Right lobe of liver (tissue), 6 donors: ENCODE data around the gene BTG2. TPM values are rescaled to one million over a fixed set of nuclear protein-coding genes. Genes with fewer than 3 reads are reported as not detected.

Source experiments
- ATAC-seq, 4 donors: fragments of 200-7000 bp; cut with Tn5 transposase; one replicate each; pipeline ENCODE4 v1.9.1; 2020; ENCODE audit warnings: mild to moderate bottlenecking in 4 of 4, moderate library complexity in 4 of 4
- DNase-seq, 3 donors: peaks; one replicate each; pipeline ENCODE4 v3.0.0-alpha.2; 2020
- H3K27ac ChIP-seq, 3 donors: fragments of 200-600 bp; one replicate each; pipeline ENCODE4 v1.8.0; 2022
- H3K27me3 ChIP-seq, 2 donors: fragments of 200-600 bp; one replicate each; pipeline ENCODE4 v1.8.0; 2022
- H3K36me3 ChIP-seq, 4 donors: fragments of 200-600 bp; sonication (generic) in 1 of 4; one replicate each; pipeline versions ENCODE4 v1.5.1 to v1.8.0; 2017 to 2022; ENCODE audit warnings: control low read depth in 1 of 4
- H3K4me1 ChIP-seq, 4 donors: fragments of 200-600 bp; sonication (generic) in 1 of 4; one replicate each; pipeline versions ENCODE4 v1.5.1 to v1.8.0; 2017 to 2022; ENCODE audit warnings: control low read depth in 1 of 4
- H3K4me3 ChIP-seq, 3 donors: fragments of 200-600 bp; one replicate each; pipeline ENCODE4 v1.8.0; 2022
- H3K9me3 ChIP-seq, 4 donors: fragments of 200-600 bp; sonication (generic) in 1 of 4; one replicate each; pipeline versions ENCODE4 v1.5.1 to v1.8.0; 2017 to 2022; ENCODE audit warnings: control low read depth in 1 of 4
- POLR2A ChIP-seq: fragments of 450-650 bp; IDR thresholded peaks from one replicate; pipeline ENCODE4 v1.6.1; 2017; ENCODE audit warnings: antibody characterized with exemption, mild to moderate bottlenecking
- WGBS: methylation state at CpG from one replicate; pipeline ENCODE4 v1.1.6; 2018; ENCODE audit warnings: low coverage, low lambda C conversion rate; ENCODE audit not compliant: insufficient coverage; ENCODE audit errors: missing lambda C conversion rate; 5-methylcytosine and 5-hydroxymethylcytosine counted together
- intact Hi-C, 2 donors: fragments of 100-400 bp; cut with DNase I; formaldehyde crosslinking; loops; one replicate each; pipeline versions ENCODE4 v1.11.2 to v1.14.1; 2022
- total RNA-seq, 6 experiments: library from RNA; depleted of rRNA in 2 of 6; stranded (reverse); fragments of >200 nt in 2 of 6; fragmentation: NEBNext Ultra II Directional in 3 of 6; extraction: Animal tissue kit (Norgen Biotek cat#: 25700) in 3 of 6; gene quantifications; one replicate each; pipeline versions ENCODE4 v1.1.0 to v1.2.4, GENCODE V29; 2016 to 2023
- TF ChIP-seq, protein P1 (sequence below), 4 donors: fragments of 200-600 bp in 3 of 4; fragments of 450-650 bp in 1 of 4; IDR thresholded peaks; one replicate each; pipeline versions ENCODE4 v1.5.1 to v1.8.0; 2016 to 2022; ENCODE audit warnings: antibody characterized with exemption in 4 of 4, mild to moderate bottlenecking in 2 of 4
- donor health status: DM: no; HTN: yes; CAD: no.
- donor health status: DM: no; HTN: no; CAD: no.
- donor health status: DM: no; HTN: no; CAD: no.
- donor health status: DM: no; HTN: yes; CAD: no.
- donor health status: DM: no; HTN: yes; CAD: no.

The BTG2 gene
- total RNA-seq, 6 experiments from 2014 or later, result 2.0 to 11.2 (median 5.4) TPM

DNA sequence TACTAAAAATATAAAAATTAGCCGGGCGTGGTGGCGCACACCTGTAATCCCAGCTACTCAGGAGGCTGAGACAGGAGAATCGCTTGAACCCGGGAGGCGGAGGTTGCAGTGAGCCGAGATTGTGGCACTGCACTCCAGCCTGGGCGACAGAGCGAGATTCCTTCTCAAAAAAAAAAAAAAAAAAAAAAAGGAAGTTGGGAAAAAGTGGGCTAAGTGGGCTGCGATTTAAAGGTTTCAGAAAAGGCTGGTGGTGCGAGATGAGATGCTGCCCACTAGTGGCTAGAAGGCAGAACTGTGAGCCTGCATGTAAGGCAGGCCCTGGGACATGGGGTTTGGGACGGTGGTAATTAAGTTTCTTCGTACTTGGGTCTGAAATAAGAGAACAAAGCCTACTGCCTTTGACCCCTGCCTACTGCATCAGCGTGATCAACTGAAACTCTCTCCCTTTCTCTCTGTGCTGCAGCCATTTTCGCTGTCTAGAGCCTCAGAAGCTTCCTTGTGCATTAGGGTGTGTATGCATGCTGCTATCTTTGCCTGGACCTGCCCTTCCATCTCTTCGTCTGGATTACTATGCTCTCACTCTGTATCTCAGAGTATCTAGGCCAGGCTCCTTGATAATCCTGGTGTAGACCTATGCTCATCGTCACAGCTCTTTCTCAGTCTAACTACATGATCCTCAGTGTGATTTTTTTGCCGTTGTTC is 33.2 kb downstream of the BTG2 start:
- 43% methylated on average over 15 of the region's 18 CpGs for whole genome bisulfite sequencing
- DNase-seq (peak in 1 of 3 donors; percentile 45), ATAC-seq (peak; percentile 53 to 61 (median 60))
- TF ChIP-seq, protein P1, sequence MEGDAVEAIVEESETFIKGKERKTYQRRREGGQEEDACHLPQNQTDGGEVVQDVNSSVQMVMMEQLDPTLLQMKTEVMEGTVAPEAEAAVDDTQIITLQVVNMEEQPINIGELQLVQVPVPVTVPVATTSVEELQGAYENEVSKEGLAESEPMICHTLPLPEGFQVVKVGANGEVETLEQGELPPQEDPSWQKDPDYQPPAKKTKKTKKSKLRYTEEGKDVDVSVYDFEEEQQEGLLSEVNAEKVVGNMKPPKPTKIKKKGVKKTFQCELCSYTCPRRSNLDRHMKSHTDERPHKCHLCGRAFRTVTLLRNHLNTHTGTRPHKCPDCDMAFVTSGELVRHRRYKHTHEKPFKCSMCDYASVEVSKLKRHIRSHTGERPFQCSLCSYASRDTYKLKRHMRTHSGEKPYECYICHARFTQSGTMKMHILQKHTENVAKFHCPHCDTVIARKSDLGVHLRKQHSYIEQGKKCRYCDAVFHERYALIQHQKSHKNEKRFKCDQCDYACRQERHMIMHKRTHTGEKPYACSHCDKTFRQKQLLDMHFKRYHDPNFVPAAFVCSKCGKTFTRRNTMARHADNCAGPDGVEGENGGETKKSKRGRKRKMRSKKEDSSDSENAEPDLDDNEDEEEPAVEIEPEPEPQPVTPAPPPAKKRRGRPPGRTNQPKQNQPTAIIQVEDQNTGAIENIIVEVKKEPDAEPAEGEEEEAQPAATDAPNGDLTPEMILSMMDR (IDR thresholded peaks at IDR 0.05), result peak; percentile 68 to 81 (median 76)
- no peak for TF ChIP-seq POLR2A
- H3K9me3 ChIP-seq, result no peaks in the 10 kb centered on the region
- H3K27ac ChIP-seq, result no peak overlapping the region
- intact Hi-C loops, result loop anchor here in 1 of 2 donors (5.0 kb wide), 1 partner anchor 66 kb away; no protein-coding TSS in a partner anchor
- peaks cover 0 to 18% (median 2%) of the 10 kb centered on the region in 4 donors for H3K4me1 ChIP-seq
- H3K4me3 ChIP-seq, result no peak overlapping the region
- H3K27me3 ChIP-seq, result no peaks in the 10 kb centered on the region
- H3K36me3 ChIP-seq, result no peaks in the 10 kb centered on the region

DNA sequence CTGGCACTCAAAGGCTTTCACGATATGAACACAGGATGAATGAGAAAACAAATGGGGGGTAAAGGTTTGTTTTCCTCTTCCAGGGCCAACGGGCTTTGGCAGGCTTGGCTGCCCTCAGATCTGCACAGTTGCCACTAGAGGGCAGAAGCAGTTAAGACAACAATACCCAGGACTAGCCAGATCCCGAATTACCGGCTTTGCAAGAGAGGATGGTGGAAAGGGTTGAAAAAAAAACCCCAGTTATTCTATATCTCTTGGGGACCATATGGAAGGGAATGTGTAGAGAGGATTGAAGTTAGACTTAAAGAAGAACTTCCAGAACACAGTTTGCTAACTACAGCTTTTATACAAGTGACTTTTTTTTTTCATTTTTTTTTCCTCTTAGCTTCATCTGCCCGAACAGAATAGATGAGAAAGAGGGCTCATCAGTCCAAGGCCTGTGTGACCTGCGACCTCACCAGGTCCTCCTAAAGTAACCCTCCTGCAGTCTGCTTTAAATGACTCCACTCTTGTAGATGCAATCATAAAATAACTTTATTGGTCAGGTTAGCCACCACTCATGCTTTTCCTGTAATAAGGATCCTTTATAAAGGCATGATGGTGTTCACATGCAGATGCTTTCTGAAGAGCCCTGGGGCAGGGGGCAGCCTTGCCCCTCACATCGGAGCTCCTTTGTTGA is 34.9 kb downstream of the BTG2 start:
- peak; percentile 62 to 83 (median 75) for DNase-seq
- peak; percentile 92 to 95 (median 94) for ATAC-seq
- no peak overlapping the region for H3K27ac ChIP-seq

DNA sequence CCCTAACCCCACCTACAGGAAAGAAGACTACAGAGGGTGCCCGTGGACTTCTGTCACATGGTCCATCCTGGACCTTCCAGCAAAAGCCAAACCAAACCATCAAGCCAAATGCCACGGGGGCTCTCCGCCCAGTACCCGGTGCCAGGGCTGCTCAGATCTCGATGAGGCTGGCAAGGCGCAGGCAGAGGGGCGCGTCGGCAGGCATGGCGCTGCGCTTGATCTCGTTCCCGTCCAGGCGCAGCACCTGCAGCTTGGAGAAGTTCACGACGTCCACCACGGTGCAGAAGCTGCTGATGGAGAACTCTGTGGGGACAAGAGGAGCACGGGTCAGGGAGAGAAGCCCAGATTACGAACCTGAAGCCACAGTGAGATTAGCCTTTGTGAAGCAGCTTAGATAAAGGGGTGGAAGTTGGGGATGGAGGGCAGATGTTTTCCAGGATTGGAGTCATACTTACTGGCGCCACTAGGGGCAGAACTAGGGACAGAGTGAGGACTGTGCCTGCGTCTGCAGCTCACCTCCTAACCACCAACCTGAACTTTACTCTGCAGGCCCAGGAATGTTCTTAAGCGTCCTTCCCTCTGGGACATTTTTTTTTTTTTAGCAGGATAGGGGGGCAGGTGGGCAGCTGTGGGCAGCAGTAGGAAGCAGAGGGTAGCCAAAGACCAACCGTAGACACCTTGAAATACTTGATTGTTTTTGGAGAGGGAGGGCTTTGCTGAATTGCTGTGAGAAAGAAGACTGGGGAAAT is 37.0 kb downstream of the BTG2 start:
- DNase-seq (peak in 2 of 3 donors; percentile 39 to 63), ATAC-seq (peak; percentile 76 to 81 (median 79))
- H3K9me3 ChIP-seq, result no peaks in the 10 kb centered on the region
- intact Hi-C loops, result loop anchor here in 1 of 2 donors (5.0 kb wide), 1 partner anchor 145 kb away; no protein-coding TSS in a partner anchor
- peaks cover 0 to 12% (median 2%) of the 10 kb centered on the region in 4 donors for H3K4me1 ChIP-seq
- H3K27me3 ChIP-seq, result no peaks in the 10 kb centered on the region
- no peak overlapping the region for H3K4me3 ChIP-seq
- 19% methylated on average over 15 of the region's 23 CpGs for WGBS
- H3K27ac ChIP-seq, result no peak overlapping the region
- no peaks in the 10 kb centered on the region for H3K36me3 ChIP-seq
- TF ChIP-seq, protein P1 (IDR thresholded peaks at IDR 0.05), result peak; percentile 53 to 74 (median 61)
- no peak for TF ChIP-seq POLR2A

More for the DNA sequence above, 34.9 kb downstream of the BTG2 start:
- Histone ChIP-seq H3K36me3 (no peaks in the 10 kb centered on the region), H3K4me3 (no peak overlapping the region), H3K9me3 (no peaks in the 10 kb centered on the region), H3K27me3 (no peaks in the 10 kb centered on the region), H3K4me1 (peaks cover 0 to 18% (median 2%) of the 10 kb centered on the region in 4 donors)
- 8% methylated on average over 7 of the region's 7 CpGs for WGBS
- intact Hi-C loops, result loop anchor here in 1 of 2 donors (5.0 kb wide), 1 partner anchor 147 kb away; no protein-coding TSS in a partner anchor
- TF ChIP-seq POLR2A, result no peak
- TF ChIP-seq, protein P1 (IDR thresholded peaks at IDR 0.05), result peak; percentile 86 to 95 (median 92)

DNA sequence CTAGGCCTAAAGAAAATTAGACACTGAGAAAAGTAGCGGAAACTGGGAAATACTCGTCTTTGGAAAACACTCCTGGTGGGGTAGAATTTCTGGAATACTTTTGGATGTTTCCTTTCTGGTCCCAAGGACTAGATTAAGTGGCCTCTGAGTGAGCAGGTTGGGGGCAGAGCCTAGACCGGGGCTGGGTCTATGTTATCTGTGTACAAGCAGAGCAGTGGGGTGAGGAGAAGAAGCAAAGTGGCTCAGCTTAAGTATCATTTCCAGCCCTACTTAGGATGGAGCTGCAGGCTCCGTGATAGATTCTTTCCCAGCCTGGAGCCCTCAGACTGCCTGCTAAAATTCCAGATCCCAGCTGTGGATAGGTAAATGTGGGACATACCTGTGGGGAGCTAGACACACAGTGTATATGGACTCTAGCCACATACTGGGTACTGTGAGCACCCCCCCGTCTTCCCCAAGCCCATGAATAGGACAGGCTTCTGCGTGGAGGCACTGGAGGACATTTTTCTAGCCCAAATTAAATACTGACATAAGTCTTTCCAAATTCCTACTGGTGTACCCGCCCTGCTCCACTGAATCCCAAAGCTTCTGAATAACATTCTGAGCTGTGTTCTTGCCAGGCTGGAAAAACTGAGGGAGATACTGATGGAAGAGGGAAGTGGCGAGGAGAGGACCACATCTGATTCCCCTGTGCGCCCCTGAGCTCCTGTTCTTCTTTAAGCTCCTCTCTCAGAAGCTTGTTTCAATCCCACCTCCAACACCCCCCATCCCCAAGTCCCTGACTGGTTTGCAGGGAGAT is 38.8 kb downstream of the BTG2 start:
- Histone ChIP-seq H3K9me3 (no peaks in the 10 kb centered on the region), H3K27me3 (no peaks in the 10 kb centered on the region), H3K27ac (no peak overlapping the region), H3K4me3 (no peak overlapping the region), H3K36me3 (no peaks in the 10 kb centered on the region), H3K4me1 (peaks cover 0 to 12% (median 2%) of the 10 kb centered on the region in 4 donors)
- WGBS, result 55% methylated on average over 8 of the region's 9 CpGs
- TF ChIP-seq, protein P1 (IDR thresholded peaks at IDR 0.05), result no peak
- no peak for TF ChIP-seq POLR2A
- ATAC-seq, result no peak
- intact Hi-C loops, result loop anchor here in 1 of 2 donors (5.0 kb wide), 1 partner anchor 143 kb away; no protein-coding TSS in a partner anchor
- DNase-seq, result no peak
